GM21526 (cell line): ENCODE data around the gene IQGAP3.
"Not testable (repeated sequence)": the region's sequence is repeated elsewhere in the genome, so short reads cannot be mapped to it uniquely, and the experiment has no call there.

Experiments
- ATAC-seq: cut with Tn5 transposase; IDR thresholded peaks from one replicate; pipeline ENCODE4 v1.9.1; 2021; ENCODE audit warnings: moderate library complexity; ENCODE audit not compliant: unreplicated experiment, low FRiP score

Gene IQGAP3

DNA sequence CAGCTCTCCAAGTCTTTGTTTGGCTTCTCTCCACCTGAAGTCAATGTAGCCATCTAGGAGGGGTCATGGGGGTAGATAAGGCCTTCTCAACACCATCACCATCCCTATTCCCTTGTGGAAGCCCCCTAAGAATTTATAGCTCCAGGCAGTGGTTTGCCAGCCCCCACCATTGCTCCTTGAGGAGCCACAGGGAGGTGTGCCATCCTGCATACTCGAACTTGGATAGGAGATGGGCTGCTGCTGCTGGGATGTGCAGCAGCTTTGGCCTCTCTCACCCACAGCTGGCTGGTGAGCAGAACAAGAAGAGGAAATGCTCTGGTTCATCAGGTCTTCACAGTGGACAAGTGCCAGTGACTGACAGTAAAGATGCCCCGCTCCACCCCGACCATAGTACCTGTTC is 24.1 kb upstream of the IQGAP3 start:
- no peak for ATAC-seq

DNA sequence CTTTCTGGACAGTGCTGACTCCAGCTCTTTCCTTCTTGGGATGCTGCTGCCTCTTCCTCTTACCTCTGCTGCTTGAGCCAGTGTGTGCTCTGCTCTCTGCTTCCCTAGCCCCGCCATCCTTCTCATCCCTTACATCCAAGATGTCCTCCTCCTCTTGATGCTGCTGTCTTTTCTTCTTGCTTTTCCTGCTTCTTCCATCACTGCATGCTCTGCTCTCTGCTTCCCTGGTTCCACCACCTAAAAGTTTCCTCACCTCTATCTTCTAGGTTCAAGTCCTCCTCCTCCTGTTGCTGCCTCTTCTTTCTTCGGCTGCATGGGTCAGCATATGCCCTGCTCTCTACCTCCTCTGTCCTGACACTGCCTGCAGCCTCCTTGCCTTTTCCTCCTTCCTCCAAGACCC is 22.7 kb upstream of the IQGAP3 start:
- no peak for ATAC-seq

DNA sequence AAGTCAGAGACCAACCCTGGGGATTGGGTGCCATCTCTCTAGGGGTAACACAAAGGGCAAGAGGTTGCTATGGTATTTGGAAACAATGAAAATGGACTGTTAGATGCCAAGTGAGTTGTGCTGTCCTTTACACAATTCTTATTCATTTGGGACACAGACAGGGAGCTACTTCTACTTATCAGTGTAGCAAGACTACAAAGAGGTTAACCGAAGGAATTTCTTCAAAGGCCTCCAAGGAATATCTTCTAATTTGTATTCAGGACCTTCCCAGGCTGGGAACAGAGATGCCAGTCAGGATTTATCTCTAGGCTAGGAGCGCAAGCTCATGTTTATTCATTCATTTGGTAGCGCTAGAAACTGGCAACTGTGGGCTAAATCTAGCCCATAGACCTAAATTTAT is 21.8 kb upstream of the IQGAP3 start:
- no peak for ATAC-seq

DNA sequence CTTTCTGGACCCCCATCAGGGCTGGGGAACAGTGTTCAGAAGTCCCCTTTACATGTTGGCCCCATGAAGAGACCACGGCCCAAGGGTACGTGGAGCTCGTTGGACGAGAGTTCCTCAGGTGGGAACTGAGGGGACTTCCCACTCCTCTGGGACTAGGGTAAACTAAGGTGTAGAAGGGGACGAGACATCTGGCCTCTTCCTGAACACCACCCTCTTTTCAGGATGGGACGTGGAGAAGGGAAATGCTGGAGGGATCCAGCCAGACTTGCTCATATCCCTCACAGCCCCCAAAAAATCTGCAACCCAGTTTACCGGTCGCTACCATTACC is 21.3 kb upstream of the IQGAP3 start:
- no peak for ATAC-seq

DNA sequence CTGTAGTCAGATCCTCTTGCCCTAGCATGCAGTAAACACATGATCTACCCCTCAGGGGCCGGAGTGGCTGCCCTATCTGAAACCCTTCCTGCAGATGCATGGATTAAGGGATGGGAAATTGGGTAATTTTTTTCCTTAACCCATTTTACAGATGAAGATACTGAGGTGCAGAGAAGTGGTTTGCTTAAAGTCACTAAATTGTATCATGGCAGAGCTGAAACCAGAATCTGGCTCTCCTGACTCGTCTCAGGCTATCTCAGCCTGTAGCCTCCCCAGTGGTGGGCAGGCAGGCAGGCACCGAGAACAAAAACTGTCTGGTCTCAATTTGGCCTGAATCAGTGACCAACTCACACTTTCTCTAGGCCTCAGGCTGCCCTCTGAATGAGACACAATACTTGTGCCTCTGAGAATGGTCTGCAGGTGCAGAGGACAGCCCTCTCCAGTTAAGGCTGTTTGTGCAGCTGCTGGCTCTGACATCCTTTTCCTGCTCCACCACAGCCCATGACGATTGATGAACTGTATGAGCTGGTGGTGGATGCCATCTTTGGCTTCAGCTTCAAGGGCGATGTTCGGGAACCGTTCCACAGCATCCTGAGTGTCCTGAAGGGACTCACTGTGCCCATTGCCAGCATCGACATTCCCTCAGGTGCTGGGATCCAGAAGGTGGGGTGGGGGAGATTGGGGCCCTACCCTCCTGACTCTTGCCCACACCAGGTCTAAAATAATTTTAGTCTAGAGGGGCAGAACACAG is 20.7 kb upstream of the IQGAP3 start:
- no peak for ATAC-seq

DNA sequence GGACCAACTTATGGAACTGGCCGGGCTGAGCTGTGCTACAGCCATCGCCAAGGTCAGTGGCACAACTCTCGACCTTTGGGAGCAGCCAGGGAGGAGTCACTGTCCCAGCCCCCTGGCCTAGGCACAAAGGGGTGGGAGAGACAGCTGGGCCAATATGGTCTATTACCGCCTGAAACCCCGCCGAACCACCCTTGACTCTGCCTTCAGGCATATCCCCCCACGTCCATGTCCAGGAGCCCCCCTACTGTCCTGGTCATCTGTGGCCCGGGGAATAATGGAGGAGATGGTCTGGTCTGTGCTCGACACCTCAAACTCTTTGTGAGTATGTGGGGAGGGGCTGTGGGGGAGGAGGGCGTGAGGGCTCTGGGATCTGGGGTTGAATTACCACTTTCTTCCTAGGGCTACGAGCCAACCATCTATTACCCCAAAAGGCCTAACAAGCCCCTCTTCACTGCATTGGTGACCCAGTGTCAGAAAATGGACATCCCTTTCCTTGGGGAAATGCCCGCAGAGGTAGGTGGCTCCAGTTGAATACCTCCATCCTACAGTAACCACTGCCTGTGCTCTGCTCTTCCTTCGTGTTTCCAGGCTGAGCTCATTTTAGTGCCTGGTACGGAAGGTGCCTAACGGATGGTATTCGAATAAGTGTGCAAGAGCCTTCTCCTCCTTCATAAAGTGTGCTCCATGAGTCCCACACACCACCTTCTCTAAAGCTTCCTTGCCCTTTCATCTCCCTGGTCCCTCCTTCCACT is 20.0 kb upstream of the IQGAP3 start:
- ATAC-seq, result no peak

DNA sequence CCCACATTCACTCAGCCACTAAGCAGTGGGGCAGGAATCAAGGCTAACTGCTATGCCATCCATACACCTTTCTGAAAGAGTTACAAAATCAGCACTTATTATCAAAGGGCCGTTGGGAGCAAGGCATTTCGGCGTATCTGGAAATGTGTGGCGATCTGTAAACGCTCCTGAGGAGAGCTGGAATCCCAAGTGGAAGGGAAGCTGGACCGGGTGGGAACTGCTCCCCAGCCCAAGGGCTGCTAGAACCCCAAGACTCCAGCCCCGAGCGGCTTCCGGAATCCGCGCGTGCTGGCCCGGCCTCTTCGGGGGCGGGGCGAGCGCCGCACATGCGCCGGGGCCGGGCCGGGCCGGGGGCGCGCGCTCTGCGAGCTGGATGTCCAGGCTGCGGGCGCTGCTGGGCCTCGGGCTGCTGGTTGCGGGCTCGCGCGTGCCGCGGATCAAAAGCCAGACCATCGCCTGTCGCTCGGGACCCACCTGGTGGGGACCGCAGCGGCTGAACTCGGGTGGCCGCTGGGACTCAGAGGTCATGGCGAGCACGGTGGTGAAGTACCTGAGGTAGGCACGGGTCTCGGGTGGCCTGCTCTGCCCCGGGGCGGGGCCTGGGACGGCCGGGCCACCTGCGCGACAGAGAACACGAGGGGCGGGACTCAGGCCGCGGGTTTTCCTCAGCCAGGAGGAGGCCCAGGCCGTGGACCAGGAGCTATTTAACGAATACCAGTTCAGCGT is 19.2 kb upstream of the IQGAP3 start, which contains the start of gene NAXE:
Gene NAXE (plus strand): TSS at position 345 of the 726 bp plus-strand sequence. CDS start 29 bp downstream, at position 374.
- ATAC-seq, result peak; percentile 74

DNA sequence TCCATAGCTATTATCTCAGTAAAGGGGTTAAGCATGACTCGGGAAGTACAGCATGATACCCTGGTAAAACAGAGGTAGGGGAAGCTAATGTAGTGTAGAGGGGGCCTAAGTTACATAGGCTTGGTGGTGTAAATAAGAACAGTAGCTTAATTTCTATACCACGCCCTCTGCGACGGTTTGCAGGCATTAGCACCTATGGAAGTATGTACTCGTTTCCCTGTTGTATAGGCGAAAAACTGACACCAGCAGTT is 18.7 kb upstream of the IQGAP3 start:
- ATAC-seq, result no peak

DNA sequence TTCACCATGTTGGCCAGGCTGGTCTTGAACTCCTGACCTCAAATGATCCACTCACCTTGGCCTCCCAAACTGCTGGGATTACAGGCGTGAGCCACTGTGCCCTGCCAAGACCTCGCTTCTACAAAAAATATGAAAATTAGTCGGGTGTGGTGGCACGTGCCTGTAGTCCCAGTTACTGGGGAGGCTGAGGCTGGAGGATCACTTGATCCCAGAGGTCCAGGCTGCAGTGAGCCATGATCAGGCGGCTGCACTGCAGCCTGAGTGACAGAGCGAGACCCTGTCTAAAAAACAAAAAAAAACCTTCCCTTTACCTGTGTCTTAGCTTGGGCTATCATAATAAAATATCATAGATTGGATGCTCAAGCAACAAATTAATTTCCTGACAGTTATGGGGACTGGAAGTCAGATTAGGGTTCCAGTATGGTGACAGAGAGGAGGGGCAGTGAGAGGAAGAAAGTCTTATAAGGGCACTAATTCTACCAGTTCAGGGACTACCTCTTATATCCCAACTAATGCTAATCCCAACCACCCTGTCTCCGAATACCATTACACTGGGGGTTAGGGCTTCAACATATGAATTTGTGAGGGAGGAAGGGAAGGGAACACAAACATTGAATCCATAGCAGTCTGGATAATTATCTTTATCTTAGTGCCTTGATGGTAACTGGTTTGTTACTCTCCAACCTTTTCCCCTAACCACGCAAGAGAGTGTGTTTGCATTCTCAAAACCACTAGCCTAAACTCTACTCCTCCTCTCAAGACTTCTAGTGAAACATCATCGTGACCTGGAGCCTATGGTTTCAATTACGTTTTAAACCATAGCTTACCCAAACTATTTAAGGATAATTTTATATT is 18.2 kb upstream of the IQGAP3 start:
- ATAC-seq, result no peak

DNA sequence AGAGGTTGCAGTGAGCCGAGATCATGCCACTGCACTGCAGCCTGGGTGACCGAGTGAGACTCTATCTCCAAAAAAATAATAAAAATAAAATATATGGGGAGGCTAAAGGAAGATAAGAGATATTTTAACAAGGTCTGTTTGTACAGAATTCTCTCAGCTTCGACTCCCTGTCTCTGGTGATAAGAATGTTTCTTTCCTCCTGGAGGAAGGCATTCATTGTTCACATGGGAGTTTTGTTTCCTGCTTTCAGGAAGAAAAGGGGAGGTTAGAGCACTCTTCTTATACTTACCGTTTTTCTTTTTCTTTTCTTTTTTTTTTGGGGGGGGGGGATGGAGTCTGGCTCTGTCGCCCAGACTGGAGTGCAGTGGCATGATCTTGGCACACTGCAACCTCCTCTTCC is 17.2 kb upstream of the IQGAP3 start:
- no peak for ATAC-seq

DNA sequence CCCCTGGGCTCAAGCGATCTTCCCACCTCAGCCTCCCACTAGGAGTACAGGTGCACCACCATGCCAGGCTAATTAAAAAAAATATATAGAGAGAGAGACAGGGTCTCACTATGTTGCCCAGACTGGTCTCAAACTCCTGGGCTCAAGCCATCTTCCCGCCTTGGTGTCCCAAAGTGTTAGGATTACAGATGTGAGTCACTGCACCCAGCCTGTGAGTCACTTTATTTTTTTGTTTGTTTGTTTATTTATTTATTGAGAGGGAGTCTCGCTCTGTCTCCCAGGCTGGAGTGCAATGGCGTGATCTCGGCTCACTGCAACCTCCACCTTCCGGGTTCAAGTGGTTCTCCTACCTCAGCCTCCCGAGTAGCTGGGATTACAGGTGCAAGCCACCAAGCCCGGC is 15.6 kb upstream of the IQGAP3 start:
- ATAC-seq, result not testable (repeated sequence)

DNA sequence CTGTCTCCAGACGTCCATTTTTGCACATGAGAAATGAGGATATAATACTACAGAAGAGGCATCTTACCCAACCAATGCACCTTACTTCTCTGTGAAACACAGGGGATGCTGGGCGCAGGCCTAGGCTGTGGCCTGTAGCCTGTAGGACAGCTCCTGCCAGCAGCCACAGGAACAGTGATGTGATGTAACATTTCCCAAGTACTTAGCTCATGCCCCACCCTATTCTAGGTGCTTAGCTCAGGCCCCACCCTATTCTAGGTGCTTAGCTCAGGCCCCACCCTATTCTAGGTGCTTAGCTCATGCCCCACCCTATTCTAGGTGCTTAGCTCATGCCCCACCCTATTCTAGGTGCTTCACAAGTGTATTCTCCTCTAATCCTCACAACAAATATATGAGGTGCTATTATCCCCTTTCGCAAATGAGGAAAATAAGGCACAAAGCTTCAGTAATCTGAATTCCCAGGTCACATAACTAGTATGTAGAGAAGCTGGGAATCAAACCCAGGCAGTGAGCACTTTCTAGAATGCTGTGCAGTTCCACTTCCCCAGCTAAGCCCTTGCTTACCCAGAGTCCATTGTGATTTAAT is 14.6 kb upstream of the IQGAP3 start:
- ATAC-seq, result no peak

DNA sequence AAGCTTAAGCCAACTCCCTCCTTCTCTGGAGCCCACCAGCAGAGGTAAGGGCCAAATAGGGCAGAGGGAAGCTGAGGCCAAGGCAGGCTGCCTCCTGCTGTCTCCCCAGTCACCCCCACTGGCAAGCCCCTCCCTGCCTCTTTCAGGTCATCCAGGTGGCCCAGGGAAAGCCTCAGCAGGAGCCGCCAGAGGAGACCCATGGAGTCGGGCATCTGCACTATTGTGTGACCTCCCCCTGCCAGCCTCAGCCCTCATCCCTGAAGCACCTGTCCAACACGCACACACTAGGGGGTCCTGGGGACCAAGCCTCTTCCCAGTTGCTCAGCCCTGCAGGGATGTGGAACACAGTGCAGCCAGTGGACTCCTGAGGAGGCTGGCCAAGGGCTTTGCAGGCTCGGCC is 14.0 kb upstream of the IQGAP3 start:
- ATAC-seq, result no peak

DNA sequence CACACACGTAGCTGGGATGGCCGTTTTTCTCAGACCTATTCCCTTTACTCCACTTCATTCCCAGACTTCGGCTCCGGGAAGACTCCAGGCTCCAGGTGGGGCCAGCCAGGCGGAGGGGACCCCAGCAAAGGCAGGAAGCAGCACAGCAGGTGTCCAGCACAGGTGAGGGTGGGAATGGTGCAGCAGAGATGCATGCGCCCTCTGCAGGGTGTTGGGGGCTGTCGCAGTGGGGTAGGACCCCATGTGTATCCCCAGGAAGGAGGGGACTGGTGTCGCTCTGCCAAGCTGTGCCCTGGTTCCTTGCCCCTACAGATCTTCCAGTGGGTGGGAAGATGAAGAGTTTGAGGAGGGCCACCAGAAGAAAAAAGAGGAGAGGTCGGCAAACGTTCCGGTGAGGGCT is 12.4 kb upstream of the IQGAP3 start:
- ATAC-seq, result no peak

DNA sequence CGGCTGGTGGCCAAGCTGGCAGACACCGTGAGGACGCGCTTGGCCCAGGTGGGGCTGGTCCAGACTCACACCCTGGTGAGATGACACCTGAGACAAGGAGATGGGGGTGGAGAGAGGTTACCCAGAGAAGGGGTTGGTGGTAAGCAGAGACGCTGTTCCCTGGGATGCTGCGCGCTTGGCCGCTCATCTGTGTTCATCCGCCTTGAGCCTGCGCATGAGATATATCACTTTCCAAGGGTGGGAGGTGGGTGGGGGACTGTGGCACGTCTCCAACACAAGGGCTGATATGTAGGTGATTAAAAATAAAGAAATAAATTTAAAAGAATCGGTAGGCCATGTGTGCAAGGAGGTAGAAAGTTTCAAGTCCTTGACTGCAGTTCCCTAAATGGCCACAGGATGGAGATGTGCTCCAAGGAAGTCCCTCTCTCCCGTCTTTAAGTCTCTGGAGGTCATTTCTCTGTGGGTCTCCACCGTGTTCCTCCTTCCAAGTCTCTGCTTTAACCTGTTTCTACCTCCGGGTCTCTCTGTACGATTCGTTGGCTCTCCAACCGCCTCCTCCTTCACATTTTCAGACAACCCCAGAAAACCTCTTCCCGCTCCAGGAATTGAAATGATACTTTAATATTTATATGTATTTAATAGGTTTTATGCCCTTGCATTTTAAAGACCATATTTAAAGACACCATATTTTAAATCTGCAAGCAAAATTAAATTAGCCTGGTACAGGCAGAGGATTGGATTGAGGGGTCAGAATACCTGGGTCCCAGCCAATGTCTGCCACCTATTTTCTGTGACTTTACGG is 11.7 kb upstream of the IQGAP3 start:
- no peak for ATAC-seq

DNA sequence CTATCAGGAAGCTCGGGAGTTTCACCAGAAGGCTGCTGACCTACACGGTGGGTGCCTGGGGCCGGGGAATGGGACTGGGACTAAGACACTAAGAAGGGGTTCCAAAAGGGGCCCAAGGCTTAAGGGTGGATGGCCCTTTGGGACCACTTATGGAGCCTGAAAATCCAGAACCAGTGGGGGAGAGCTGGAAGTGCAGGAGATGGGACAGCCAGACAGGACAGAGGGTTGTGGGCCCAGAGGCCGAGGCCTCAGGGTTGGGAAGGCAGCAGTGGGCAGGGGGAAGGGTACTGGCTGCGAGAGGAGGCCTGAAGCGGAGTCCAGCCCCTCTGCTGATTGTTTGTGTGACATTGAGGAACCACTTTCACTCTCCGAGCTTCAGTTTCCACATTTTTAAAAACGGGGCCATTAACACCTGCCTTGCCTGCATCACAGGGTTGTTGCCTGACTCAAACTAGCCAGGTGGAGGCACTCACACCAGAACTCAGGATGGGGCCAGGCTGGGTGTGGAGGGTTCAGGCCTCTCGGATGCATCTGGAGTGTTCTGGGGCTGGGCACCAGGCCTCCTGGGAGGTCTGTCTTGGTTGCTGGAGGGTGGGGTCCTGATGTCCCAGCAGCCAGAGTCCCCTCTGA is 10.1 kb upstream of the IQGAP3 start:
- ATAC-seq, result no peak

DNA sequence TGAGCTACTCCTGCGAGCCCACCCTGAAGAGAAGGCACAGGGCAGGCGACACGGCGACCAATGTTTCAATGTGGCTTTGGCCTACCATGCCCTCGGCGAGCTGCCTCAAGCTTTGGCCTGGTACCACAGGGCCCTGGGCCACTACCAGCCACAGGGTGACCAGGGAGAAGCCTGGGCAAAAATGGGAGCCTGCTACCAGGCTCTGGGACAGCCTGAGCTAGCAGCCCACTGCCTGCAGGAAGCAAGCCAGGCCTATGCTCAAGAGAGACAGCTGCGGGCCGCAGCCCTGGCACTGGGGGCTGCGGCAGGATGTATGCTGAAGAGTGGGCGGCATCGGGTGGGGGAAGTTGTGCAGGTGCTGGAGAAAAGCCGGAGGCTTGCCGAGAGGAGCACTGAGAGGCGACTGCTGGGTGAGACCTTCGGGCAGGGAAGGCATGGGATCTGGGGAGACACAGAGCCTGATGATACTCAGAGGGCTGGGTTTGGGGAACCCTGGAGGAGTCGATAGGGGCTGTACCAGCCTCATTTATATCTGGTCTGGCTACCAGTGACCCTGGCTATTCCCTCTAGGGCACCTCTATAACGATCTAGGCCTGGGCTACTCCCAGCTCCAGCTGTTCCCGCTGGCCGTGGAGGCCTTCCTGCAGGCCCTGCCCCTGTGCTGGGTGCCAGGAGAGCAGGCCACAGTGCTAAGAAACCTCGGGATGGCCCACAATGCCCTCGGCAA is 9.5 kb upstream of the IQGAP3 start:
- no peak for ATAC-seq

DNA sequence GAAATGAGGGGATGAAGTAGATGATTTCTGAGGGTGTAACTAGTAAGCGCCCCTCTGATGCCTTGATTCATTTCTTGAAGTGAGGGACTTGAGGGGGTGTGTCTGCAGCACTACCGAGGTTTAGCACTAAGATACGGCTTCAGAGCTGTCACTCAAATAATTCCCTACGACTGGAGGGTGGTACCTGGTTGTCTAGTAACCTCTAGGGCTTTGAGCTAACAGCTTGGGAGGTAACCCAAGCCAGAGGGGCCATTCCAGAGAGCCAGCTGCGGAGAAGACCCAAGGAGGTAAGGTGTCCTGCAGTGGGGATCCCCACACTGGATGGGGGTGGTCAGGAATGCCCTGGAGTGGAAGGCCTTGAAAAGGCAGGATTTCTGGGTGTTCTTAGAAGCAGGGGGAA is 7.1 kb upstream of the IQGAP3 start, which contains the start of gene TTC24:
Gene TTC24 (plus strand): TSS at position 252 of the 400 bp plus-strand sequence. CDS start 1,642 bp downstream, outside the sequence.
- ATAC-seq, result no peak

DNA sequence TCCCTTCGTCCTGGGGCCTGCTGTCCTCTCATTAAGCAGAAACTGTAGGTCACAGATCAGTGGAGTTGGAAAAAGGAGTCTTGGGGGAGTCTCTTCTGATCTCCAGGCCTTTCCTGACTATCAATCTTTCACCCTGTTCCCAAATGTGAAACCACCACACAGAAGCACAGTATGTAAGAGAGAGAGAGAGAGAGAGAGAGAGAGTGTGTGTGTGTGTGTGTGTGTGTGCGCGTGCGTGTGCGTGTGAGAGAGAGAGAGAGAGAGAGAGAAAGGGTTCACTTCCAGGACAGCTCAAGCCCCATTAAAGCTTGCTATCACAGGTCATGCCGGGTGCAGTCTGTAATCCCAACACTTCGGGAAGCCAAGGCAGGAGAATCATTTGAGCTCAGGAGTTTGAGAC is 5.7 kb upstream of the IQGAP3 start:
- no peak for ATAC-seq
